Bronchial epithelial cell (primary cell): ENCODE data around the gene KDM4C. TPM values are rescaled to one million over a fixed set of nuclear protein-coding genes. Genes with fewer than 3 reads are reported as not detected.

Experiments used
- DNase-seq: peaks from one replicate; pipeline ENCODE4 v3.0.0-alpha.2; 2010; ENCODE audit warnings: low read depth
- FAIRE-seq: peaks from 2 replicates; lab custom pipeline; 2011; peaks lifted over from hg19 to GRCh38; lab: Jason Lieb, UNC
- H3K27me3 ChIP-seq: 2 replicates; pipeline ENCODE4 v1.5.1; 2011; ENCODE audit warnings: low read length; ENCODE audit not compliant: control insufficient read depth, insufficient read depth
- H3K36me3 ChIP-seq: 2 replicates; pipeline ENCODE4 v1.5.1; 2011; ENCODE audit warnings: low read length; ENCODE audit not compliant: control insufficient read depth, insufficient read depth
- H3K4me3 ChIP-seq: 2 replicates; pipeline ENCODE4 v1.5.1; 2011; ENCODE audit warnings: mild to moderate bottlenecking, low read depth, low read length, control low read depth
- total RNA-seq: library from RNA; depleted of rRNA; stranded (reverse); fragments of >200 nt; gene quantifications from 2 replicates; pipeline ENCODE4 v1.2.1, GENCODE V29; 2014
- TF ChIP-seq, protein P1 (sequence below): IDR thresholded peaks from 2 replicates; pipeline ENCODE4 v1.5.1; 2011; ENCODE audit warnings: mild to moderate bottlenecking, moderate library complexity, low read length, control low read depth, inconsistent platforms; ENCODE audit not compliant: insufficient read depth, severe bottlenecking

Gene KDM4C
- total RNA-seq, 1 donor from 2014 or later: 36.6 TPM

DNA sequence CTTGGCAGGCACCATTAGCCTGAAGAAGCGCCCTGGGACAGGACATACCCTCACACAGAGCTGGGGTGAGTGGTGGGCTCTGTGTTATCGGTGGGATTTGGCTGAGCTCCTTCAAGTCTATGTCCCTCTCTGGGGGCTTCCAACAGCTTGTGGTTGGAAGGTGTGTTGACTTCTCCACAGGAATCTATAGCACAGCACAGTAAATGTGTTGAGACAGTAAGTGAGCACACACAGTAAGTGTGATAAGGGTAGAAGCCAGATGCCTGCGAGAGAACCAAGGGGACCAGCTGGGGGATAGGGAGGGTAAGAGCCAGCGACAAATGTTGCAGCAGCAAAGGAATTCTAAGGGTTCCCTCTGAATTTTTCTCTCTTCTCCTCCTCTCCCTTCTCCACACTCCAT lies 448.0 kb downstream of the KDM4C start:
- peaks cover 1% of the 10 kb centered on the region for H3K27me3 ChIP-seq
- no peak for DNase-seq
- TF ChIP-seq, protein P1, sequence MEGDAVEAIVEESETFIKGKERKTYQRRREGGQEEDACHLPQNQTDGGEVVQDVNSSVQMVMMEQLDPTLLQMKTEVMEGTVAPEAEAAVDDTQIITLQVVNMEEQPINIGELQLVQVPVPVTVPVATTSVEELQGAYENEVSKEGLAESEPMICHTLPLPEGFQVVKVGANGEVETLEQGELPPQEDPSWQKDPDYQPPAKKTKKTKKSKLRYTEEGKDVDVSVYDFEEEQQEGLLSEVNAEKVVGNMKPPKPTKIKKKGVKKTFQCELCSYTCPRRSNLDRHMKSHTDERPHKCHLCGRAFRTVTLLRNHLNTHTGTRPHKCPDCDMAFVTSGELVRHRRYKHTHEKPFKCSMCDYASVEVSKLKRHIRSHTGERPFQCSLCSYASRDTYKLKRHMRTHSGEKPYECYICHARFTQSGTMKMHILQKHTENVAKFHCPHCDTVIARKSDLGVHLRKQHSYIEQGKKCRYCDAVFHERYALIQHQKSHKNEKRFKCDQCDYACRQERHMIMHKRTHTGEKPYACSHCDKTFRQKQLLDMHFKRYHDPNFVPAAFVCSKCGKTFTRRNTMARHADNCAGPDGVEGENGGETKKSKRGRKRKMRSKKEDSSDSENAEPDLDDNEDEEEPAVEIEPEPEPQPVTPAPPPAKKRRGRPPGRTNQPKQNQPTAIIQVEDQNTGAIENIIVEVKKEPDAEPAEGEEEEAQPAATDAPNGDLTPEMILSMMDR: no peak
- FAIRE-seq: no peak
- H3K36me3 ChIP-seq: no peaks in the 10 kb centered on the region
- H3K4me3 ChIP-seq: no peak overlapping the region

DNA sequence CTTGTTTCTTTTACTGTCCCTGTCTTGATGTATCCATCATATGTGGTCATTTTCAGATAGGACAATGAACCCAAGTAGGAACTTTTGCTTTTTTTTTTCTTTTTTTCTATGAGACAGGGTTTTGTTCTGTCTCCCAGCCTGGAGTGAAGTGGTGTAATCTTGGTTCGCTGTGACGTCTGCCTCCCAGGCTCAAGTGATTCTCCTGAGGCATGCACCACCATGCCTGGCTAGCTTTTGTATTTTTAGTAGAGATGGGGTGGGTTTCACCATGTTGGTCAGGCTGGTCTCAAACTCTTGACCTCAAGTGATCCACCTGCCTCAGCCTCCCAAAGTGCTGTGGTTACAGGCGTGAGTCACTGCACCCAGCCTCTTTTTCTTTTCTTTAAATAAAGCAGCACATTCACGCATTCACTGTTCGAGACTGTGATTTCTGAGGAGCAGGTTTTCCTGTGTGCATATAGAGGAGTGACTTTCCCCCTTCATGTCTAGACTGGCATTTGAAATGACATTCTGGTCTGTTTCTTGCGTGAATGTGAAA lies 448.5 kb downstream of the KDM4C start:
- peaks cover 1% of the 10 kb centered on the region for H3K27me3 ChIP-seq
- no peaks in the 10 kb centered on the region for H3K36me3 ChIP-seq
- FAIRE-seq (no peak), DNase-seq (no peak)
- TF ChIP-seq, protein P1: no peak
- no peak overlapping the region for H3K4me3 ChIP-seq

DNA sequence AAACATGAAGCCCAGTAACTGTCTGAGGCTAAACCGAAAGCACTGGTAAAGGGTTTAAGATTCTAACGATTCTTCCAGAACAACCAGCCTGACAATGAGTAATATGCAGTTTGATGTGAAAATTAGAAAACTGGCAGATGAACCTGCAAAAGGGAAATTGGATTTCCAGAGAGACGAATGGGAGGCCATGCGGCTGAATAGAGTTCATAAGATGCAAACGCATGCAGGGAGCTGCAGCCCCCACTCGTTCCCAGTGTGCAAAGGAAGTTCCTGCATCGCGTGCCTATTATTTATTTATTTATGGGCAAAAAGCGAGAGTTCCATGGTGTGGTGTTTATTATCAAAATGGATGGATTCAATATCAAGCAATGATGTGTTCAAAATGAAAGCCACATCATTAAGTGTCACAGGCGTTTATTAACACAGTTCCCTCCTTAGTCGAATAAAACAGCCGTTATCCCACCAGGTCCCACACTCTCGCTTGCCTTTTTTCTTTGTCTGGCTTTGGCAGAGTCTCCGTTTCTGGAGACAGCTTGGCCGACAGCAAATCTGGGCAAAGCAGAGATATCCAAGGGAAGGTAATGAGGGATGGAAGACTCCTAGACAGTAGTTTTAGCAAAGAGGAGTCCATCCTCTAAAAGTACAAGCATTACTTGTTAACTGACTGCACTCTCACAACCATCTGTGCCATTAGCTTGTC lies 451.4 kb downstream of the KDM4C start:
- FAIRE-seq: no peak
- peaks cover 1% of the 10 kb centered on the region for H3K27me3 ChIP-seq
- no peak overlapping the region for H3K4me3 ChIP-seq
- H3K36me3 ChIP-seq: no peaks in the 10 kb centered on the region
- TF ChIP-seq, protein P1: no peak
- DNase-seq: no peak

DNA sequence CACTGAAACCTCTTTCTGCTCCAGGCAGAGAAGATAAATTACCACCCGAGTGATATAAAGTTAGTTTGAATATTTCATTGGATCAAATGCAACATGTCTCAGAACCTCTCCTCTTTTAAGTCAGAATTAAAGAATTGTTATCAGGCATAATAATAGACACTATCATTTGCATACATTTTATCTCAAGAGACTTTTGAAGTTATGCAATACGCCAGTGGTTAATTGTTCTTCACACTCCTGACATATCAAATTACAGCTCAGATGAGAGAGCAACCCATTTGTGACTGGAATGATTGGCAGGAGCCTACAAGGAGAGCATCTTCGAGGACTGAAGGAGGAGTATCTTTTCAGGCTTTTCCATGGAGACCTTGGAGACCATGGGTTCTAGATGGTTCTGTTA lies 452.2 kb downstream of the KDM4C start:
- Histone ChIP-seq H3K36me3 (no peaks in the 10 kb centered on the region), H3K4me3 (no peak overlapping the region), H3K27me3 (peaks cover 1% of the 10 kb centered on the region)
- FAIRE-seq (no peak), DNase-seq (peak; percentile 16)
- TF ChIP-seq, protein P1: no peak

DNA sequence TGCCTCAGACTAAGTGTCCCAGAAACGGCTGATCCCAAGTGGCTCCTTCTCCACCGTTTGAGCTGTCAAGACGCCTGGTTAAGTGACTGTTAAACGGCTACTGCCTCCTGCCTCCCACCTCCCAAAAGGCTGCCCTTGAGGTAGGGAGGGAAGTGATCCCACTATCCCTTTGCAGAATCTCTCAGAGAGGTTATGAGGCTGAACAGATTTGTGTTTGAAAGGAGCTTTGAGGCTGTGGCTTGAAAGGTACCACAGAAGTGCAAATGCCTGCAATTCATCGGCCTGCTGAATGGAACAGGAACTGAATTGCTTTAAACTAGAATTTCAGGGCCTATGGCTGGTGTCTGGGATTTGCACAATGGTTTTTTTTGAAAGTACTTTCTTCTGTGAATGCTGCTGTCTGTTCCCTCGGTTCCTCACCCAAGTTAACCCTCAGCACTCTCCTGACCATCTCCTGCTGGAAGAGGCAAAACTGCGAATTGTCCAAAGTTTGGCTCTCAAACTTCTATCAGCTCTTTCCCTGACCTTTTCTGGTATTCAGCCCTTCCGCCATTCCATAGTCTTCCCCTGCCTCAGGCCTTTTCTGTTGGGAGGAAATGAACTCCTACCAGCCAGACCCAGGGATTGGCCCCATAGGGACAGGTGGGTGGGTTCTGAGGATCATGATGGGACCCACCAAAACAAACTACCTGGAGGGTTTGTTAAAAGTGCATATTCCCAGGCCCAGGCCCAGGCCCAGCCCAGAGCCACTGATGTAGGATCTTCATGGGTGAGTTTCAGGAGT lies 453.3 kb downstream of the KDM4C start:
- Histone ChIP-seq H3K4me3 (no peak overlapping the region), H3K27me3 (peaks cover 1% of the 10 kb centered on the region), H3K36me3 (no peaks in the 10 kb centered on the region)
- DNase-seq (no peak), FAIRE-seq (no peak)
- TF ChIP-seq, protein P1: no peak
